Measurements from ENCODE around the gene LUC7L.
"Not testable (repeated sequence)": the region's sequence is repeated elsewhere in the genome, so short reads cannot be mapped to it uniquely, and the experiment has no call there.

Gene LUC7L

GRCh38 chr16:179211-180092 is 49.8 kb downstream of the LUC7L start:
- no peak for DNase-seq

GRCh38 chr16:178668-179015 is 50.6 kb downstream of the LUC7L start:
- no peak for DNase-seq

GRCh38 chr16:177981-178667 is 51.1 kb downstream of the LUC7L start:
- DNase-seq: no peak

GRCh38 chr16:177394-177822 is 51.8 kb downstream of the LUC7L start:
- DNase-seq: no peak

GRCh38 chr16:176477-177382 is 52.5 kb downstream of the LUC7L start, which contains the start of gene HBA1:
TSS of gene HBA1 (plus strand) at chr16:176680. CDS start at chr16:176717, 37 bp downstream.
- DNase-seq: not testable (repeated sequence)

GRCh38 chr16:176006-176405 is 53.2 kb downstream of the LUC7L start:
- DNase-seq: not testable (repeated sequence)

GRCh38 chr16:175011-175949 is 54.0 kb downstream of the LUC7L start:
- DNase-seq: no peak

- DNase-seq: not testable (repeated sequence)
Measured at GRCh38 chr16:173928-174769, 55.1 kb downstream of the LUC7L start.

GRCh38 chr16:173211-173854 is 55.9 kb downstream of the LUC7L start:
- DNase-seq: not testable (repeated sequence)

GRCh38 chr16:172374-172941 is 56.8 kb downstream of the LUC7L start, which contains the start of gene HBA2:
TSS of gene HBA2 (plus strand) at chr16:172876. CDS start at chr16:172913, 37 bp downstream.
- not testable (repeated sequence) for DNase-seq

GRCh38 chr16:170788-171187 is 58.5 kb downstream of the LUC7L start:
- no peak for DNase-seq

GRCh38 chr16:170088-170507 is 59.2 kb downstream of the LUC7L start:
- DNase-seq: not testable (repeated sequence)

GRCh38 chr16:169014-169413 is 60.2 kb downstream of the LUC7L start:
- no peak for DNase-seq

- DNase-seq: no peak
Measured at GRCh38 chr16:168424-168823, 60.8 kb downstream of the LUC7L start.

- no peak for DNase-seq
Measured at GRCh38 chr16:167122-167690, 62.0 kb downstream of the LUC7L start.

- no peak for DNase-seq
Measured at GRCh38 chr16:166375-167121, 62.7 kb downstream of the LUC7L start.

- DNase-seq: no peak
Measured at GRCh38 chr16:165539-166374, 63.5 kb downstream of the LUC7L start, which contains the start of gene HBM. TSS of gene HBM (plus strand) at chr16:165978. CDS start at chr16:165998, 20 bp downstream.

All from fibroblast of skin of abdomen (primary cell).